ENCODE data around the gene RFFL. TPM values are rescaled to one million over a fixed set of nuclear protein-coding genes. Genes with fewer than 3 reads are reported as not detected.

The RFFL gene, protein sequence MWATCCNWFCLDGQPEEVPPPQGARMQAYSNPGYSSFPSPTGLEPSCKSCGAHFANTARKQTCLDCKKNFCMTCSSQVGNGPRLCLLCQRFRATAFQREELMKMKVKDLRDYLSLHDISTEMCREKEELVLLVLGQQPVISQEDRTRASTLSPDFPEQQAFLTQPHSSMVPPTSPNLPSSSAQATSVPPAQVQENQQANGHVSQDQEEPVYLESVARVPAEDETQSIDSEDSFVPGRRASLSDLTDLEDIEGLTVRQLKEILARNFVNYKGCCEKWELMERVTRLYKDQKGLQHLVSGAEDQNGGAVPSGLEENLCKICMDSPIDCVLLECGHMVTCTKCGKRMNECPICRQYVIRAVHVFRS
- 18.5 and 25.1 TPM in 2 replicates for total RNA-seq

DNA sequence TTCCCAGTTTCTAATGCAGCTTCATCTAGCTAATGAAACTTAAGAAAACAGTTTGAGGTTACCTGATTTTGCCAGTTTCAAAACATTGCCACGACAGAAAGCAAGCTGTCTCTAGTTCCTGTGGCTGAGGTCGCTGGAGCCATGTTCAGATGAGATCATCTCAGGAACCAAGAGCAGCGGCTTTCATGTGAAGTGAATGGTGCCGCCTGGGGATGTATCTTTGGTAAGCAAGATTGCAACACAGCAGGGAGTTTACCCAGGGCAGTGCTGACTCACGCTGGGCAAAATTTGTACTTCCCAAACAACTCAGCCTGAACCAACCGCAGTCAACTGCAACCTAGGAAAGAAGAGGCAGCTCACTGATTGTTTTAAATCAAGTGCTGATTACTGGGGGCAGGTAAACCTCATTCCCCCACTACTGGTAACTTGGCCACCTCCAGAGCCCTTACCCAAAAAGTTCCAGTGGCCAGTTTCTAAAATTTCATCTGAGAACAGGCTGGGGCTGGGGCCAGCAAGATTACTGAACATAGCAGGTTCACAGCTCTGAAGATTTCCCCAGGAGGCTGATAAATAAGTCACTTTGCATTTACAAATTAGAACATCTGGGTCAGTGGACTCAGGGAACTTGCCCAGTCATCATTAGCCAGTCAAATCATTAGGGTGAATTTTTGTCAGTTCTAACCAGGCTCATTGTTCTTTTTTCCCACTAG lies at the start of gene RFFL:
TSS of gene RFFL (minus strand) at position 194 of the 710 bp plus-strand sequence. CDS start 37,154 bp downstream, outside the sequence.

DNA sequence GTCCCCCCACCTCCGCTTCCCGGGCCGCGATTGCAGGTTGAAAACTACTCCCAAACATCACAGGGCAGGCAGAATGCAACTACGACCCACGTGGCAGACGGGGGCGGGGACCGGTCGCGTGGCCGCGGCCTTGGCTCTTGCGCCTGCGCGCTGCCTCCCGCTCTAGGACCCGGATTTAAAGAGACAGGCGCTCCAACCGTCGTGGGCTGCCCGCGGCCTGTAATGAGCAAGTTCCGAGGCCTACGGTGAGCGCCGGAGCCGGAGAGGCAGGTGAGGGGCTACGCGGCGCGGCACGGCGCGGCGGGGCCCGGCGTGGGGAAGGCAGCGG lies 83.2 kb downstream of the RFFL start, which contains the start of gene LIG3:
TSS of gene LIG3 (plus strand) at position 160 of the 328 bp plus-strand sequence. CDS start 2,494 bp downstream, outside the sequence.

DNA sequence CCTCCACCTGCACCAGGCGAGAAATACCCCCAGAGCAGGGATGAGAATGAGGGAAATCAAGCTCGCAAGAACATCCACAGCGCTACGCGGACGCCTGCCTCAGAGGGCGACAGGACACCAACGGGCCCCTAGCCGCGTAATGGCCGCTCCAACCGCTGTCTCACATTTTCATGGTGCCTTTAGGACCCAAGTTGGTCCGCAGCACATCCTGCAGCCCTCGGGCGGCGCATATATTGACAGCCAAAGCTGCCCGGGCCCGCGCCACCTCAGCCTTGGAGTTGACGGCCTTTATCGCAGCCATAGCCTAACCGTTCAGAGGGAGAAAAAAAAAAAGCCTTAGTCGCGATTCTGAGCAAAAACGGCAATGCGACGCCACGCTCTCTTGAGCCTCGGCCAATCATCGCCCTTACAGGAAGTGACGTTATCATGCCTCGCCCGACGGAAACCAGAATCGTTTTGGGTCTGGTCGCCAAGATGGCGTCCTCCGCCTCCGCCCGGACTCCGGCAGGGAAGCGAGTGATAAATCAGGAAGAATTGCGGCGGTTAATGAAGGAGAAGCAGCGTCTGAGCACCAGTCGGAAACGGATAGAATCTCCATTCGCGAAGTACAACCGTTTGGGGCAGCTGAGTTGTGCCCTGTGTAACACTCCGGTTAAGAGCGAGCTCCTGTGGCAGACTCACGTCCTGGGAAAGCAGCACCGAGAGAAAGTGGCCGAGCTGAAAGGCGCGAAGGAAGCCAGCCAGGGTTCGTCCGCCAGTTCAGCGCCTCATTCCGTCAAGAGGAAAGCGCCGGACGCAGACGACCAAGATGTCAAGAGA lies 102.2 kb downstream of the RFFL start, which contains the start of the genes CCT6B and ZNF830:
TSS of gene CCT6B (minus strand) at position 368 of the 819 bp plus-strand sequence. CDS start at position 301, 67 bp downstream.
TSS of gene ZNF830 (plus strand) at position 448 of the 819 bp plus-strand sequence. CDS start at position 475, 27 bp downstream.

Other genes with a start within 250 kb of the RFFL start
- 0.62 and 0.91 TPM in 2 replicates for gene CCT6B, start 102.2 kb downstream of the RFFL start, total RNA-seq
- gene ZNF830, start 102.2 kb downstream of the RFFL start, total RNA-seq: 9.5 and 12.8 TPM in 2 replicates
- 23.9 and 28.1 TPM in 2 replicates for gene LIG3, start 83.2 kb downstream of the RFFL start, total RNA-seq
- 5.9 and 15.5 TPM in 2 replicates for gene RAD51D, start 56.2 kb upstream of the RFFL start, total RNA-seq
- not detected in 2 replicates for gene FNDC8, start 57.9 kb upstream of the RFFL start, total RNA-seq
- 26.0 and 34.0 TPM in 2 replicates for gene NLE1, start 78.6 kb upstream of the RFFL start, total RNA-seq
- gene UNC45B, start 84.1 kb upstream of the RFFL start, total RNA-seq: under 0.01 TPM in 1 of 2 replicates, not detected in the other
- gene SLC35G3, start 130.7 kb upstream of the RFFL start, total RNA-seq: not detected in 2 replicates
- gene SLFN5, start 179.4 kb upstream of the RFFL start, total RNA-seq: 30.3 and 53.1 TPM in 2 replicates

Data from hair follicular keratinocyte (primary cell).